Renal pelvis (tissue), 4 donors: ENCODE data around the gene SH2D3A. TPM values are rescaled to one million over a fixed set of nuclear protein-coding genes. Genes with fewer than 3 reads are reported as not detected.

Experiments used
- DNase-seq: peaks from one replicate; pipeline ENCODE4 v3.0.0-alpha.2; 2013
- polyA plus RNA-seq, 3 donors: library from polyadenylated mRNA; unstranded; fragments of 120-200 nt; gene quantifications; one replicate each; pipeline ENCODE4 v1.2.1, GENCODE V29; 2013; ENCODE audit not compliant: insufficient read length in 3 of 3

SH2D3A gene
- polyA plus RNA-seq, 3 donors: 5.7 to 10.1 (median 10.0) TPM

DNA sequence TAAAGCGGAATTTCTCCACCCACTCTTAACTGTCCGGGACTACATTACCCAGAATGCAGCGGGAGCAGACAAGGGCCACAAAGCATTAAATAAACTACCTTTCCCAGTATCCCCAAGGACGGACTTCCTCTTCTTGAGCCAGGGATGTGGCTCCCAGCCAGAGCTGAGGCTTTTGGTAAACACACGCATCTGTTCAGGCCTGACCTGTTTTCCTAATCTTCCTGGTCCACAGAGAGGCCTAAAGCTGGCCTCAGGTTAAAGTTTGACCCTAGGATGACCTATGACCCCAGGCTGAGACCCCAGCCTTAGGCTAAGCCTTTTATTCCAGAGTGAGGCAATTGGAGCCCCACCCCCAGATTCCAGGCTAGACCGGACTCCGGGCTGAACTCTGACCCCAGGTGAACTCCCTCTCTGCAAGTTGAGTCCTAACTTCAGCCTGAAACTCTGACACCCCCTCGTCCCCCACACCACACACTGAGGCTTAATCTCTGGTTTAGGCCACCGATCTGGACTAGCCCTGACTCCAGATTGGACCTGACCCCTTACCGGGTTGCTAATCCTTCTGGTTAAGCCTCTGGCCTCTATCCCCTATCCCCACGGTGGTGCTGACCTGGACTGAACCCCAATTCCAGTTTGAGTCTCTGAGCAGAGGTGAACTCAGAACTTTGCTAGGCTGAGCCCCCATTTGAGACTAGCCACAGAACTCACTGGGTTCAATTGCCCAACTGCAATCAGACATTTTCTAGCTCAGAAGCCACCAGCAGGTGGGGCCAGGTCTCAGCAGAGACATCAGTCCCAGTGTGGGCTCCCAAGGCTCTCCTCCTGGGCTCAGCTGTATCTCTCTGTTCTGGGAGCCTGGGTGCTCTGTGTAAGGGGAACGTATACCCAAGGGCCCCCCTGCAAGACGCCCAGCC, 29.1 kb downstream of the SH2D3A start:
- no peak for DNase-seq

DNA sequence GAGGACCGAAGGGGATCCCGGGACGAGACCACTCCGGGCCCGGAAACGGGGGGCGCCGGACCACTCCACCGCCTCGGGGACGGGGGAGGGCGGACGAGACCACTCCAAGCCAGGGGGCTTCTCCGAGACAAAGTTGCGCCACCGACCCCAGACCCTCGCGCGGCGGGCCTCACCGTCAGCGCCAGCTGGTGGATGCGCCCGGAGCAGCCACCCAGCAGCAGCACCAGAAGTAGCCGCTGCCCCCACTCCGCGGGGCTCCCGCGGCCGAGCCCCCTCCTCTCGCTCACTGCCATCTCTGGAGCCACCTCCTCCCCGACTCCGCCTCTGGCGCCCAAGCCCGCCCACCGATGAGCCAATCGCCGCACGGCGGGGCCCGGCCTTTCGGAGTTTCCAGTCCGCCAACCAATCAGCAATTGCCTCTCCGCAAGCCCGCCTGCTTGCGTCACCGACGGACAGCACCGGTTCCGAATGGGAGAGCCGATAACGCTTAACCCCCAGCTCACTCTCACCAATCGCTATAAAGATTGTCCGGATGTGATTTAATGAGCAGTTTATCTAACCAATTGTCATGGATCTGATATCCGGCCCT, 29.9 kb downstream of the SH2D3A start, which contains the start of gene GPR108:
GPR108 (minus strand) TSS at position 297 of the 589 bp plus-strand sequence; CDS start at position 293, 4 bp downstream.
- DNase-seq: peak; percentile 100

GRCh38 chr19:6736917-6737283, 30.3 kb downstream of the SH2D3A start:
- DNase-seq: no peak

DNA sequence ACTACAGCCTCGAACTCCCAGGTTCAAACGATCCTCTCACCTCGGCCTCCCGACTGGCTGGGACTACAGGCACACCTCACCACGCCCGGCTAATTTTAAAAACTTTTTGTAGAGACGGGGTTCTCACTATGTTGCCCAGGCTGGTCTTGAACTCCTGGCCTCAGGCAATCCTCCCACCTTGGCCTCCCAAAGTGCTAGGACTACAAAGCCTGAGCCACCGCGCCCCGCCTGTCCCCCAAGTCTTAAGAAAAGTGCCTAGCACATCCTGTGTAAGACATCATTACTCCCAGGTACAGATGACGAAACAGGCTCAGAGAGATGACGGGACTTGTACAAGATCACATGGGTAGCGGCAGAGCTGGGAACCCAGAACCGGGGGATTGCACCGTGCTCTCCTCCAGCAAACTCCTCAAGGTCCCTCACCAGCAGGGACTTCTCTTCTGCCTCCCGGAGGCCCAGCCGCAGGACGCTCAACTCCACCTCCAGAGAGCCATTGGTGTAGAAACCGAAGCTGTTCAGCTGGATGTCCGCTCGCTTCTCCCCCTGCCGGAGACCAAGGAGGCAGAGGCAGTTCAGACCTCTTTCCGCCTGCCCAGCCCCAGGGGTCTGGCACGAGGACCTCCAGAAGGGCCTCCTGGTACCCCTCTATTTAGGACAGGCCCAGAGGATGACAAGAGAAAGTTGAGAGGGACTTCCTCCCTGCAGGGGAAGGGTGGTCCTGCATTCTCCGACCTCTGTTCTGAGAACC, 30.9 kb downstream of the SH2D3A start:
- DNase-seq: peak; percentile 84

DNA sequence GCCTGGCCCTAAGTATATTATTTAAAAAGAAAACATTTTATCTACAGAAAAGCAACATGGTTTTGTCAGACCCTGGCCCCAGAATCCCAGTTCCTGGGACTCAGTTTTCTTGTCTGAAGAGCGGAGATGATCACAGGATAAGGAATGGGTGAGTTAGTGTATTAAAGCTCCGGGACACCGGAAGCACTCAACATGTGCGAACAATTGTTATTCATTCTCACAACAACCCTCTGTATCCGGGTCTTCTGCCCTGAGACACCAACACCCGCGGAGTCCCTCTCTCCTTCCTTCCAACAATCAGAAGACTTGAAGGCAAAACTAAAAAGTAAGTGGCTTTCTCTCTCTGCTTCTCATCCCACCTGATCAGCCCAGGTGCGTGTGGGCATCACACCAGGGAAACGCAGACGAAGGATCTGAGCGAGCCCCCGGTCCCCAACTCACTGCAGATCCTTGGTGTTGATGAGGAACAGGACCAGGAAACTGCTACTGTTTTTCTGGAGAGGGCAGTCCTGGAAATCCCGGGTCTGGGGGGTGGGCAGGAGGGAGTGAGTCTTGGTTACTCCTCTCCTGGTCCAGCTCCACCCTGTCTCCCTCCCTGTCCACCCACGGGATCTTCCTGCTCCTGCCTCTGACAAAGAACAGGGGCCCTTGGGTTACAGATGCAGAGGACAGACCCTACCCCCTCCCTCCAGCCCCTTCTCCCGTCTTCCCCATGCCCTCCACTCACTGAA, 31.9 kb downstream of the SH2D3A start:
- no peak for DNase-seq

DNA sequence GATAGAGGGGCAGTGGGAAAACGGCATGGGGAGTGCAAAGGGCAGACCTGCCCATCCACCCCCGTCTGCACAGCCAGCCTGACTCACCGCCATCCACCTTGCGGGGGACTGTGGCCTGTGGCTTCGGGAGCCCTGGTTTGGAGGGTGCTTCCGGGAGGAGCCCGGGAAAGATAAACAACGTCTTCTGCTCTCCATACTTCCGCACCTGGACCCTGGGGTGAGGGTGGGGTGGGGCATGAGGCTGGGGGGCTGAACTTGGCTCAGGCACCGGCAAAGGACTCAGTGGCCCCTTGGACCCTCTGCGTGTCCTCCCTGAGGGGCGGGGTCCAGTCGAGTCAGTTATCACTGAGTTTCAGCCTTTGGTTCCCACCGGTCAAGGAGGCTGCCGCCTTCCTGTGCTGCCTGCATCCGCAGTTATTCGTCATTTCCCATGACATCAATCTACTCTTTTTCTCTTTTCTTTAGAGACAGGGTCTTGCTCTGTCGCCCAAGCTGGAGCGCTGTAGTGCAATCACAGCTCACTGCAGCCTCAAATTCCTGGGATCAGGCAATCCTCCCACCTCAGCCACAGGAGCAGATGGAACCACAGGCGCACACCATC, 33.0 kb downstream of the SH2D3A start:
- DNase-seq: no peak

DNA sequence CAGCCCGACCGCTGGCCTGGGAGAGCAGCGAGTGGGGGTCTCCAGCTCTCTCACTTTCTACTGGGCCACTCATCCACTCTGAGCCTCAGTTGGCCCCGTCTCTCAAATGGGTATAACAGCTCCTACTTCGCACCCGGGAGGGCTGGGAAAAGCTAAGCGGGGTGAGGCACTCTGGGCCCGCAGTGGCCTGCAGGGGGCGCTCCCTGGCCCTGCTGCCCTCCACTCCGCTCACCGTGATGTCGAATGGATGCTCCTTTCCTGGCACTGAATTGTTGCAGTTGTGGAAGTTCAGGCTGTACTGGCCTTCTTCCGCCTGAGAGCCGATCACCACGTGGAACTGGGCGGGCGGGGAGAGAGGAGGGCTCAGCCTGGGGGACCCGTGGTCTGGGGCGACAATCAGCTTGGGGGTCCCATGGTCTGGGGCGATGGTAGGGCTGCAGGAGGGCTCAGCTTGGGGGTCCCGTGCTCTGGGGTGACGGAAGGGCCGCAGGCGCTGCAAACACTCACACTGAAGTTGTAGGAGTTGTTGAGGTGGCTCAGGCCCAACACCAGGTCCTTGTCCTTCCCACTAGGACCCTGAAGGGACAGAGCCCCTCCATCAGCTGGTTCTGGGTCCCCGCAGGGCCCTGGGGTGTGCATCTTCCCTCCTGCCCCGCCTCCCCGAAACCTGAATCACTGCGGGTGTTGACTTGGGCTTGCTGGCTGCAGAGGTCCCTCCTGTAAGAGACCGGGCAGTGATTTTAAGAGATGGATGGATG, 33.7 kb downstream of the SH2D3A start:
- DNase-seq: no peak

GRCh38 chr19:6732803-6733337, 34.4 kb downstream of the SH2D3A start:
- no peak for DNase-seq

- no peak for DNase-seq
Observed at GRCh38 chr19:6731822-6732221, 35.4 kb downstream of the SH2D3A start.

DNA sequence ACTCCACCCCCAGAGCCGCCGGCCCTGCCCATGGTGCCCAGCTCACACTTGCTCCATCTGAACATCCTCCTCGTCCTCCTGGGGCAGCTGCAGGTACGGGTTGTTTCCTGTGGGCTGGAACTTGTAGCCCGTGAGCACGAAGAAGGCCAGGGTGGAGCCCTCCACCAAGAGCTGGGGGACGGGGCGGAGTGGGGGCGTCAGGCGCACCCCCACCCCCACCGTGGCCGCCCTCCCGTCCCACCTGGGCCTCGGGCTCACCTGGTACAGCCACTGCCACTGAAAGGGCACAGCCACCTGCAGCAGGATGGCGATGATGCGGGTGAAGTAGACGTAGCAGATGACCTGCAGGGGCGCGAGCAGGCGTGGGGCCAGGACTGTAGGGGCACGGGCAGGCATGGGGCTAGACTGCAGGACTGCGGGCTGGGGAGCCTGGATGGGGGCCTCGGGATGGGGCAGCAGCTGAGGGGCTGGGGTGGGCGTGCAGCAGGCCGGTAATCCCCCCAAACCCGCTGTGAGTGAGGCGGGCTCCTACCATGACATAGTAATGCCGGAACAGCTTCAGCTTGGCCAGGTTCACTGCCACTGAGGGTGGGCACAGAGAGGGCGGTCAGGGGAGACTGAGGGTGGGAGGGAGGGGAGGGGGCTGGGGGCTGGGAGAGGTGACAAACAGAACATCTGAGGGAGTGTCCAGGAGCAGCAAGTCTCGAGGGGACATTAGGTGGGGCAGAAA, 36.1 kb downstream of the SH2D3A start:
- no peak for DNase-seq

DNA sequence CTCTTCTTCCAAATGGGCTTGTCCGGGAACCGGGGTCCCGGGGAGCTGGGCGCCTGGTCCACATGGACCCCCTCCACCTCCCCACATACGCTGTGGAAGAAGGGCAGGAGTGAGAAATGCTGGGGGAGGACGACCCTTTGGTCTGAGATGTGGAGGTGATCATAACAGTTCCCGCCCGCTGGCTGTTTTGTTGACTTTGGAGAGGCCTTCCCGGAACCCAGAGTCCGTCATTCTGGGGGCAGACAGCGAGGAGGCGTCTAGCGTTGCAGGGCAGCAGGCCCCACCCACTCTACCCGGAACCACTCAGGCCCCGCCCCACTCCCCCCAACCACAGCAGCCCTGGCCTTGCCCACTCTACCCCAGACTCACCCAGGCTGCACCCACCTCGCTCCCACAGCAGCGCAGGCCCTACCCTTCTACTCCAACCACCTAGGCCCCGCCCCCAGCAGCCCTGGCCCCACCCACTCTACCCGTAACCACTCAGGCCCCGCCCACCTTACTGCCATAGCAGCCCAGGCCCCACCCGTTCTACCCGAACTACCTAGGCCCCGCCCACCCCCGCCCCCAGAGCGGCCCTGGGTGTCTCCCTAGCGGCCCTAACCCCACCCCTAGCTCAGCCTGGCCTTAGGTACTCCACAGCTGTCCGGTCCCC, 37.0 kb downstream of the SH2D3A start:
- no peak for DNase-seq

- DNase-seq: no peak
Observed at GRCh38 chr19:6729573-6730152, 37.6 kb downstream of the SH2D3A start.

- no peak for DNase-seq
Observed at GRCh38 chr19:6728346-6728745, 38.9 kb downstream of the SH2D3A start.

DNA sequence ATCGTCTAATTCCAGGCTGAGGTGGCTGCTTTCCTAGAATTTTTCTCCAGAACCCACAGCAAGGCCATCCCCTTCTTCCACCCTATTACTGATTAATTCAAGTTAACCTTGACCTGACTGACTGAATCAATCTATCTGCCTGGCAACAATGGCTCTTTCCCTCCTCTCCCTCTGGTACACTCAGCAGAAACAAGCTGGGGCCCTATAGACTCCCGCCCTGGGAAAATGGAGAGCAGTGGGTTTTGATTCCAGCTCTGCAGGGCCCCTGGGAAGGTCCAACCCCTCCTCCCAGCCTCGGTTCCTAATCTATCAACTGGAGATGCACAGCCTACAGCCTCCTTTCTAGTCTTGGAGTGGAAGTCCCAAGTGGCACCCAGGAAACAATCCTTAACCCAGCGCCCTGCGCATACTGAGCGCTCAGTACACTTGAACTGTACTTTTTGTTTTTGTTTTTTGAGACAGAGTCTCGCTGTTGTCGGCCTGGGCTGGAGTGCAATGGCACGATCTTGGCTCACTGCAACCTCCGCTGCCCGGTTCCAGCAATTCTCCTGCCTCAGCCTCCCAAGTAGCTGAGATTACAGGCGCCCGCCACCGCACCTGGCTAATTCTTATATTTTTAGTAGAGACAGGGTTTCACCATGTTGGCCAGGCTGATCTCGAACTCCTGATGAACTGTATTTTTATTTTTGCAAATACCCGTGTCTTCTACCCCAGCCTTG, 41.6 kb downstream of the SH2D3A start:
- no peak for DNase-seq

- DNase-seq: no peak
Observed at GRCh38 chr19:6724631-6725492, 42.4 kb downstream of the SH2D3A start.

- no peak for DNase-seq
Observed at GRCh38 chr19:6723738-6724137, 43.5 kb downstream of the SH2D3A start.

DNA sequence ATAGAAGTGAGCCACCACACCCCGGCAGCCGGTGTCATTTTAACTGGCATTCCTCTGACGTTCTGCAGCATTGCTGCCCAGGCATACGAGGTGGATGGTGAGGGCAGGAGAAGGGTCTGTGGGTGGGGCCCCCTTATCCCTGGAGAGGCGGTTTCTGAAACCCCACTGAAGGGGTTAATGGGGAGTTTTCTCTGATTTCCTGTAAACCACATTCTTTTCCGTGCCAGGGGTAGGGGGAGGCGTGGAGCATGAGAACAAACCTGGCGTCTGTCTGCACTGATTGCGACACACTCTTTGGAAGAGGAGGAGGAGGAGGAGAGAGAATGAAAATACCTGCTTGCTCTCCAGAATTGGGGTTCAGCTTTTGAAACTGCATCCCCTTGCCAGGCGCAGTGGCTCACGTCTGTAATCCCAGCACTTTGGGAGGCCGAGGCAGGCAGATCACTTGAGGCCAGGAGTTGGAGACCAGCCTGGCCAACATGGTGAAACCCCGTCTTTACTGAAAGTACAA, 44.1 kb downstream of the SH2D3A start:
- no peak for DNase-seq
